IMR-90 (cell line): ENCODE results near the gene MAVS.

Experiments used
- POLR2A ChIP-seq: IDR thresholded peaks from 2 replicates; pipeline ENCODE4 v1.6.1; 2012; ENCODE audit warnings: mild to moderate bottlenecking, low read depth, low read length
- RCOR1 ChIP-seq: IDR thresholded peaks from 2 replicates; pipeline ENCODE4 v1.6.1; 2012; ENCODE audit warnings: mild to moderate bottlenecking, low read length, improper control_type of control experiment; ENCODE audit not compliant: insufficient replicate concordance
- RFX5 ChIP-seq: IDR thresholded peaks from 2 replicates; pipeline ENCODE4 v1.8.0; 2012; ENCODE audit warnings: low read depth, mild to moderate bottlenecking, low read length, moderate library complexity
- TF ChIP-seq, protein P1 (sequence below): conservative IDR thresholded peaks from 2 replicates; pipeline ENCODE4 v1.5.1; 2012; ENCODE audit warnings: mild to moderate bottlenecking, low read depth, low read length, improper control_type of control experiment

DNA sequence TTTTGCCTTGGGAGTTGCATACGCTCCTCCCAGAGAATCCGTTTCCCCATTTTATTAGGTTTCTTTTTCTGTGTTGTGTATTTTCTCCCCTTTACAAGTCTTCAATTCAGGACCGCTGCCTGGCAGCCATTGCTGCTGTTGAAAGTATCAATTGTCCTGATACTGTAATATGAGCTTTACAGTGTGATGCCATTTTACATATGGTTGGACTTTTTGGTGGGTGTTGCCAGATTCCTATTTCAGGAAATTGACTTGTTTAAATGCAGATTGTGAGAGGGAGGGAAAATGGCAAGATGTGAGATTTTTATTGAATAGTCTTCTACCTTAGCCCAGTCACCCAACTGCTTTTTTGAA lies 43.7 kb downstream of the MAVS start:
- TF ChIP-seq POLR2A, result no peak
- no peak for TF ChIP-seq RFX5
- TF ChIP-seq, protein P1, sequence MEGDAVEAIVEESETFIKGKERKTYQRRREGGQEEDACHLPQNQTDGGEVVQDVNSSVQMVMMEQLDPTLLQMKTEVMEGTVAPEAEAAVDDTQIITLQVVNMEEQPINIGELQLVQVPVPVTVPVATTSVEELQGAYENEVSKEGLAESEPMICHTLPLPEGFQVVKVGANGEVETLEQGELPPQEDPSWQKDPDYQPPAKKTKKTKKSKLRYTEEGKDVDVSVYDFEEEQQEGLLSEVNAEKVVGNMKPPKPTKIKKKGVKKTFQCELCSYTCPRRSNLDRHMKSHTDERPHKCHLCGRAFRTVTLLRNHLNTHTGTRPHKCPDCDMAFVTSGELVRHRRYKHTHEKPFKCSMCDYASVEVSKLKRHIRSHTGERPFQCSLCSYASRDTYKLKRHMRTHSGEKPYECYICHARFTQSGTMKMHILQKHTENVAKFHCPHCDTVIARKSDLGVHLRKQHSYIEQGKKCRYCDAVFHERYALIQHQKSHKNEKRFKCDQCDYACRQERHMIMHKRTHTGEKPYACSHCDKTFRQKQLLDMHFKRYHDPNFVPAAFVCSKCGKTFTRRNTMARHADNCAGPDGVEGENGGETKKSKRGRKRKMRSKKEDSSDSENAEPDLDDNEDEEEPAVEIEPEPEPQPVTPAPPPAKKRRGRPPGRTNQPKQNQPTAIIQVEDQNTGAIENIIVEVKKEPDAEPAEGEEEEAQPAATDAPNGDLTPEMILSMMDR, result no peak
- TF ChIP-seq RCOR1, result no peak
